ENCODE data around the gene PDE6C.

PDE6C gene

DNA sequence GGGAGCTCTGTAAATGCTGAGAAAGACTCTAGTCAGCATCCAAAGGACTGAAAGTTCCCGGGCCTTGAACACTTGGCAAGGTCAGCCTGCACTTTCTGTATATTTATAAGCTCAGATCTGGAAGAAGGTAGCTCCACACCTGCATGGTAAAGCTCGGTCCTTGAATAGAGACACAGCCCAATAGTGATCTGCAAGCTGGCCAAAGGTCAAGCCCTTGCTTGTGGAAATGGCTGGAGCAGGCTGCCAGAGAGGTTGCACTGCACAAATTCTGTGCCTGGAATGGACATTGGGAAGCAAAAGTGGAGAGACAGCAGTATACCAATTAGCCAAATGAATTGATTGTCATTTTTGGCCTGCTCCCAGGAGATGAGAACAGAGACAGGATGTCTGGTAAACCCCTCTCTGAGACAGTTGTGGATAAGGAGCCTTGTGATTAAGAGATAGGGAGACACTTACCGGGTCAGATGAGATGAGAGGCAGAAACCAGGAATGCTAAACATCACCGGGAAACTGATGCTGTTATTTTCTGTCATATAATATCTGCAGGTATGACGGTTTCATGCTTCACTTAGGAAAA is 98.1 kb downstream of the PDE6C start:
- no peak for DNase-seq

DNA sequence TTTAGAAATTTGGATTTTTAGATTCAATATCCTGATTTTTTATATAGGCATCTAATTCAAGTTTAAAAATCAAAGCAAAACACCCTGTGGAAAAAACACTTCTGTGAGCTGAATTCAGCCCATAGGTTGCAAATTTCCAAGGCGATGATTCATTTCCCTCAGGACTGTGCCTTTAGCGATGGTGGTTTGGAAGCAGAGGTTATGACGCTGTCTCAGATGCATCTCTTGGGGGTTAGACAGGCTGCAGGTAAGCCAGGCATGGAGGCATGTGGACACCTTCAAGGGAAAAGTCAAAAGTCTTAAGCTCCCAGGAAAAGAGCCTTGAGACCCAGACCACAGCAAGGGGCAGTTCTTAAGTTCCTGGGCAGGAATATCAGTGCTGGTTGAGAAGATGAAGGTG is 99.6 kb downstream of the PDE6C start:
- no peak for DNase-seq

DNA sequence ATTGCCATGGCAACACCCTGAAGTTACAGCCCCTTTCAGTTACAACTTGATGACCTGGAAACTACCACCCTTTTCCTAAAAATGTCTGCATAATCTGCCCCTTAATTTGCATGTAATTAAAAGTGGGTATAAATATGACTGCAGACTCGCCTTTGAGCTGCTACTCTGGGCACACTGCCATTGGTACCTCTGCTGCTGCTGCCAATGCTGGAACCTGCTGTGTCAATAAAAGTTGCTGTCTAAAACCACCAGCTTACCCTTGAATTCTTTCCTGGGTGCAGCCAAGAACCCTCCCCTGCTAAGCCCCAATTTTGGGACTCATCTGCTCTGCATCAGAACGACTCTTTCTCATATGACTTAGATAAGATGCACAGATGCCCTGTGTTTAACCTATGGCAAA is 100.3 kb downstream of the PDE6C start:
- no peak for DNase-seq

DNA sequence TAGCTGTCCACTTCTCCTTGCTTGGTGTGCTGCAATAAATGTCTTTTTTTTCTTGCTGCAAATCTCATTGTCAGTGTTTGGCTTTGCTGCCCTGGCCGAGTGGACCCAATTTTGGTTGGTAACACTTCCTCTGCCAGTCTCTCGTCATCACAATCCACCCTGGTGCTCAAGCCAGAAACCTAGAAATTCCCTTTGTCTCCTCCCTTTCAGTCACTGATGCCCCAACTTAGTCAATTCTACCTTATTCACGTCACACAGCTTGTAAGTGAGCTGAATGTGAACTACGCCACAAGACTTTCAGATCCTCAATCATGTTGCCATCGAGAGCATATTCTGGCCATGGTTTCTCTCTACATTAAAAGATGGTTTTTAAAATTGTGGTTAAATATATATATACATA is 103.0 kb downstream of the PDE6C start:
- DNase-seq, result no peak

All from activated CD4-positive, alpha-beta T cell treated with anti-CD3 and anti-CD28 coated beads, Interleukin-10, Interleukin-2, amounts not matched to agents 100 ng/mL and 50 ng/mL, durations not matched to agents 16 hours and 8 hours (primary cell).